Adrenal gland (tissue), 5 donors: ENCODE results near the gene EPHA10.

ENCODE experiments used
- POLR2A ChIP-seq, 2 donors: fragments of 450-650 bp; IDR thresholded peaks; one replicate each; pipeline ENCODE4 v1.6.1; 2017; ENCODE audit warnings: antibody characterized with exemption in 2 of 2, mild to moderate bottlenecking in 2 of 2, moderate library complexity in 1 of 2
- TF ChIP-seq, protein P1 (sequence below), 6 experiments: fragments of 450-650 bp in 4 of 6; fragments of 200-600 bp in 2 of 6; sonication (generic) in 1 of 6; IDR thresholded peaks; 1 replicate in 5 of 6; 2 replicates in 1 of 6; pipeline versions ENCODE4 v1.5.1 to v1.8.0; 2016 to 2021; ENCODE audit warnings: antibody characterized with exemption in 6 of 6, mild to moderate bottlenecking in 2 of 6, moderate library complexity in 1 of 6
- donor health status: DM: no; HTN: no; CAD: no.

DNA sequence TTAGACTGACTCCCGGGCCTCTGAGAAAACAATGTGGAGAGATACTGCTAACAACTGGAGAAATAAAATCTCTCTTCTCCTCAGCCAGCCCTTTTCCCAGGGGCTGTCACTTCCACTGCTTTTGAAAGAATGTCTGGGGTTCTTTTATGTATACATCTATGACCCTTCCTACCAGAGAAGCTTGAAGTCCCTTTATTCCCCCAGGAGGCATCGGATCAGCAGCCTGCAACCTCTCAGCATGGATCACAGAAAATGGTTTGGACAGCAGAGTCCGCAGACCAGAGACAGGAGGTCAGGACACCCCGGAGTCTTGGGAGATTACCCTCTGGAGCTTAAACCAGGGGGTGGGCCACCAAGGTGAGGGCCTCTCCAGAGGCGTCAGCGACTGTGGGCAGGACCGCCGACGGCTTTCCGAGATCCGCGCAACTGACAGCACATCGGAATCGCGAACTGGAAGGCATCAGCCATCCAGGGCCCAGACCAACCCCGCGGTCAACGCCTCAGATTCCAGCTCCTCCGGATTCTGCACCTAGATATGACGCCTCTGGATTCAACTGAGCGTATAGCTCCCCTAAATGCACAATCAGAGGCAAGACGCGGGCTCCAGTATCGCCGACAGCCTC is 1.0 kb downstream of the EPHA10 start:
- TF ChIP-seq, protein P1, sequence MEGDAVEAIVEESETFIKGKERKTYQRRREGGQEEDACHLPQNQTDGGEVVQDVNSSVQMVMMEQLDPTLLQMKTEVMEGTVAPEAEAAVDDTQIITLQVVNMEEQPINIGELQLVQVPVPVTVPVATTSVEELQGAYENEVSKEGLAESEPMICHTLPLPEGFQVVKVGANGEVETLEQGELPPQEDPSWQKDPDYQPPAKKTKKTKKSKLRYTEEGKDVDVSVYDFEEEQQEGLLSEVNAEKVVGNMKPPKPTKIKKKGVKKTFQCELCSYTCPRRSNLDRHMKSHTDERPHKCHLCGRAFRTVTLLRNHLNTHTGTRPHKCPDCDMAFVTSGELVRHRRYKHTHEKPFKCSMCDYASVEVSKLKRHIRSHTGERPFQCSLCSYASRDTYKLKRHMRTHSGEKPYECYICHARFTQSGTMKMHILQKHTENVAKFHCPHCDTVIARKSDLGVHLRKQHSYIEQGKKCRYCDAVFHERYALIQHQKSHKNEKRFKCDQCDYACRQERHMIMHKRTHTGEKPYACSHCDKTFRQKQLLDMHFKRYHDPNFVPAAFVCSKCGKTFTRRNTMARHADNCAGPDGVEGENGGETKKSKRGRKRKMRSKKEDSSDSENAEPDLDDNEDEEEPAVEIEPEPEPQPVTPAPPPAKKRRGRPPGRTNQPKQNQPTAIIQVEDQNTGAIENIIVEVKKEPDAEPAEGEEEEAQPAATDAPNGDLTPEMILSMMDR (IDR thresholded peaks at IDR 0.05) = no peak
- no peak for TF ChIP-seq POLR2A (IDR thresholded peaks at IDR 0.05)
